ENCODE measurements around the gene OPCML. TPM values are rescaled to one million over a fixed set of nuclear protein-coding genes. Genes with fewer than 3 reads are reported as not detected.

The OPCML gene
- total RNA-seq, 1 experiment from 2014 or later = 0.94 TPM

DNA sequence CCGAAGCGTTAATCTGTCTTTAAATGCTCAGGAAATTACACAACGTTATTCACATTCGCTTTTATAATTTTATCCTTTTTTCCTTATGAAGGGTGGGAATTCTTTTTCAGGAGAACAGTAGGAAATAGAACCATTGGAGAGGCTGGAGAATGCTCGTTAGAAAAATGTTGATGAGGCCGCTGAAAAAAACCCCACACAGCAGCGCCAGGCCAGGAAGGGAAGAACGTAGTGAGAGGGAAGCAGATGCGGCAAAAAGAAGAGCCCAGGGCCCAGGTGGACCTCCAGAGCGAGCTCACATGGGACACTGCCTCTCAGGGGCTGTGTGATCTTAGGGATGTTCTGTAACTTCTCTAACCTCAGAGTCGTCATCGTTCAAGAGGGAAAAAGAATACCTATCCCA lies 691.6 kb downstream of the OPCML start:
- Histone ChIP-seq H3K27me3 (ENCODE audit: insufficient read depth, low read length) (no peaks in the 10 kb centered on the region), H2BK15ac (ENCODE audit: low read depth, low read length) (no peak overlapping the region), H3K4me1 (ENCODE audit: insufficient read depth, low read length) (no peaks in the 10 kb centered on the region), H3K18ac (ENCODE audit: insufficient read length, low read depth, low read length) (no peak overlapping the region), H4K20me1 (ENCODE audit: control insufficient read depth, insufficient read depth, insufficient read length) (no peaks in the 10 kb centered on the region), H3K27ac (ENCODE audit: insufficient read length, low read depth, low read length) (no peak overlapping the region), H3K4ac (ENCODE audit: low read depth, low read length) (no peak overlapping the region), H2BK12ac (ENCODE audit: insufficient read length, low read depth, low read length) (no peak overlapping the region), H3K9me3 (ENCODE audit: control insufficient read depth, low read depth, low read length) (no peaks in the 10 kb centered on the region), H4K91ac (ENCODE audit: insufficient read length, low read depth, low read length) (no peak overlapping the region), H2AK5ac (ENCODE audit: insufficient read length, low read length) (no peak overlapping the region), H2BK120ac (ENCODE audit: low read depth, low read length, poor library complexity, severe bottlenecking) (no peak overlapping the region), H3K4me2 (ENCODE audit: insufficient read depth, insufficient read length, low read length) (no peak overlapping the region), H3K23ac (ENCODE audit: insufficient read length, low read depth, low read length) (no peak overlapping the region), H3K23me2 (ENCODE audit: insufficient read length, low read depth, low read length, poor library complexity, severe bottlenecking) (no peaks in the 10 kb centered on the region), H3K14ac (ENCODE audit: insufficient read depth, low read length) (no peak overlapping the region), H2AFZ (ENCODE audit: low read length) (no peak overlapping the region), H3K79me1 (ENCODE audit: insufficient read depth, low read depth, low read length, poor library complexity, severe bottlenecking) (no peaks in the 10 kb centered on the region), H3T11ph (ENCODE audit: low read length) (no peak overlapping the region), H2BK5ac (ENCODE audit: insufficient read length, low read length) (no peak overlapping the region), H4K8ac (replicated peaks; ENCODE audit: insufficient read length, low read depth, low read length) (no peak overlapping the region), H2BK20ac (ENCODE audit: low read depth, low read length, poor library complexity, severe bottlenecking) (no peak overlapping the region), H3K56ac (ENCODE audit: insufficient read length, low read depth, low read length) (no peak overlapping the region), H3K79me2 (ENCODE audit: insufficient read depth, low read length) (no peaks in the 10 kb centered on the region), H3K9ac (ENCODE audit: extremely low read depth, insufficient read length, low read length) (no peak overlapping the region), H4K5ac (ENCODE audit: insufficient read length, low read depth, low read length) (no peak overlapping the region)
- no peak overlapping the region for H3K4me3 Mint-ChIP-seq
- no peaks in the 10 kb centered on the region for H3K36me3 Mint-ChIP-seq (ENCODE audit: insufficient read depth in 1 of 3, low read depth in 3 of 3)
- TF ChIP-seq, protein P1, sequence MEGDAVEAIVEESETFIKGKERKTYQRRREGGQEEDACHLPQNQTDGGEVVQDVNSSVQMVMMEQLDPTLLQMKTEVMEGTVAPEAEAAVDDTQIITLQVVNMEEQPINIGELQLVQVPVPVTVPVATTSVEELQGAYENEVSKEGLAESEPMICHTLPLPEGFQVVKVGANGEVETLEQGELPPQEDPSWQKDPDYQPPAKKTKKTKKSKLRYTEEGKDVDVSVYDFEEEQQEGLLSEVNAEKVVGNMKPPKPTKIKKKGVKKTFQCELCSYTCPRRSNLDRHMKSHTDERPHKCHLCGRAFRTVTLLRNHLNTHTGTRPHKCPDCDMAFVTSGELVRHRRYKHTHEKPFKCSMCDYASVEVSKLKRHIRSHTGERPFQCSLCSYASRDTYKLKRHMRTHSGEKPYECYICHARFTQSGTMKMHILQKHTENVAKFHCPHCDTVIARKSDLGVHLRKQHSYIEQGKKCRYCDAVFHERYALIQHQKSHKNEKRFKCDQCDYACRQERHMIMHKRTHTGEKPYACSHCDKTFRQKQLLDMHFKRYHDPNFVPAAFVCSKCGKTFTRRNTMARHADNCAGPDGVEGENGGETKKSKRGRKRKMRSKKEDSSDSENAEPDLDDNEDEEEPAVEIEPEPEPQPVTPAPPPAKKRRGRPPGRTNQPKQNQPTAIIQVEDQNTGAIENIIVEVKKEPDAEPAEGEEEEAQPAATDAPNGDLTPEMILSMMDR (conservative IDR thresholded peaks at IDR 0.05) = no peak
- no peaks in the 10 kb centered on the region for H3K9me3 Mint-ChIP-seq
- peaks cover 31 to 37% of the 10 kb centered on the region in 2 experiments for H3K4me1 Mint-ChIP-seq
- H3K27ac Mint-ChIP-seq = peak overlapping the region in 2 of 3 experiments; percentile 10 to 57; a peak in 2 of 7 replicates
- WGBS (ENCODE audit: extremely low coverage, insufficient read length, low lambda C conversion rate) = no CpG with 5 or more reads among the region's 12 CpGs
- no peaks in the 10 kb centered on the region; the same call in 1 of the 2 replicates for H3K27me3 Mint-ChIP-seq (ENCODE audit: low read depth)
- DNase-seq = no peak

All from H9 (cell line).